NCI-H2171 treated with DMSO at 0.1 percent for 48 hours (cell line): Measurements from ENCODE around the gene LLPH.
"Not testable (repeated sequence)": the region's sequence is repeated elsewhere in the genome, so short reads cannot be mapped to it uniquely, and the experiment has no call there.

Experiments used
- DNase-seq: peaks from one replicate; lab custom pipeline; 2025; lab: John Stamatoyannopoulos, UW

The LLPH gene

DNA sequence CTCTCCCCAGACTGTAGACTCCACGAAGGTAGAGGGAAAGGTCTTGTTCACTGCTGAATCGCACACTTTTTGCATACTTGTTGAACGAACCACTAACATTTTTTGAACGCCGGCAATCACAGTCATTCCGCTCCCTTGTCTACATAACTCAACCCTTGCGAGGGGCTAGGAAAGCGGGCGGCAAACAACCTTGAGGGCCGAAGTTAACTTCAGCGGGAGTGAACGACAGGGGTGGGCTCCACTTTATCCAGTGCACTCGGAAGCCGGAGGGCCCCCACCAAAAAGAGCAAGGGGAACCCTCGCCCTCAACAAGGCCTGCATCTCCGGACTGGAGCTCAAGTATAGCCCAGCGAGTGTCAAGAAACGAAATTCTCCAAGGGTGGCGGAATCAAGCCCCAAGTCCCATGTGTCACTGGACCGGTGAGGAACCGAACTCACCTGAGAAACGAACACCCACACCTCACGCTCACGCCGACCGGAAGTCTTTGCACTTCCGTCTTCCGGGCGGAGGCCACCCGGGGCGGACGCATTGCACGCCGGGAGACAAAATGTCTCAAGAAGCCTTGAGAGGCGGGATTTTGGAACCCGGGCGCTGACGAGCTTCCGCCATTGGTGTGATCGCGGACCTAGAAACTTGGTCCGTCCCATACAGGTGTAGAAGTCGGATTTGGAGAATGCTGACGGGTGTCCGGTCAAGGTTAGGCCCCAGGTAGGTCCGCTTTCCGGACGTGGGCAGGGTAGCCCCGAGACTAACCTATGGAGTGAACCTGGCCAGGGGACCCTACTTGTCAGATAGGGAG lies at the start of gene LLPH:
Gene LLPH, minus strand, starts transcription at position 484 of the 800 bp plus-strand sequence. CDS start 1,644 bp downstream, outside the sequence.
- peak; percentile 86 for DNase-seq

DNA sequence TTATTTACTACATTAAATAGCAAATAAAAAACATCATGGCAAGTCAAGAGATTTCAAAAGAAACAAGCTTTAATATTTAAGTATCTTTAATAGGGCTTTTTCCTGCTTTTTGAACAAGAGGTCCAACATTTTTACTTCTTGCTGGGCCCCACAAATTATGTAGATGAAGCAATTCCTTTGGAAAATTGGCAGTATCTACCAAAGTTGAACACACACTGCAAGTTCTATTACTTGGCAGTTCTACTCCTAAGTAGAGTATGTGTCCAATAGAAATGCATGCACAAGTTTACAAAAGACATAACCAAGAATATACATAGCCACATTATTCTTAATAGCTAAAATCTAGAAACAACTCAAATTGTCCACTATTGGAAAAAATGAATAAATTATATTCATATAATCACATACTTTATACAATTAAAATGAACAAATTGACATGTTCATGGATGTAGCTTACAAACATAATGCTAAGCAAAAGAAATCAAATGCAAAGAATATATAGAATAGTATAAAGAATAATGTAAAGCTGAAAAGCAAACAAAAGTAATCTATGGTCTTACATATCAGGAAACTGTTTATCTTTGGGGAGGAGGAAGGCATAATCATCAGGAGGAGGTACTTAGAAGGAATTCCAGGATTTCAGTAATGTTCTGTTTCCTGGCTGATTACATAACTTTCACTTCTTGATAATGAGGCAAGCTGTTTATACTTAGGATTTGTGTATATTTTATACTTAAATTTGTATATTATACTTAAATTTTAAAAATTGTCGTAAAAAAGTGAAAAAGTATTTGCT lies 45.8 kb upstream of the LLPH start:
- no peak for DNase-seq

GRCh38 chr12:66174391-66175325 lies 44.1 kb upstream of the LLPH start:
- DNase-seq = not testable (repeated sequence)

DNA sequence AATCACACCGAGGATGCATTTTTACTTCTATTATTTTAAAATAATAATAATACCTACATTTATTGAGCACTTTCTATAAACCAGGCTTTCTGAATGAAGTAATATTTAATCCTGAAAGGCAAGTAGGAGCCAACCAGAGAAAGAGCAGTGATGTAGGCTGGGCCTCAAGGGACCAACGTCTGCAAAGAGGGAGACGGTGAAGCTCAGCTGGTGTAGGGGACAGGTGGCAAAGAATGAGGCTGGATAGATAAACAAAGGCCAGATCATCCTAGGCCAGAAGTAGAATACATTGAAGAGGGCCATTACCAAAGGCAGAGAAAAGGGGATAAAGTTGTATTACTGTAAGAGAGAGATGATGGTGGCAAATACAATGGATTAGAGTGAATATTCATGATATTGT lies 40.1 kb upstream of the LLPH start:
- no peak for DNase-seq

- peak; percentile 94 for DNase-seq
Measured at GRCh38 chr12:66169221-66170170, 38.9 kb upstream of the LLPH start, which contains the start of gene TMBIM4. Gene TMBIM4, minus strand, starts transcription at chr12:66169996. Its CDS starts 45 bp downstream, at chr12:66169951.

GRCh38 chr12:66168410-66168809 lies 37.9 kb upstream of the LLPH start:
- no peak for DNase-seq

- no peak for DNase-seq
Measured at GRCh38 chr12:66166561-66166960, 36.0 kb upstream of the LLPH start.

DNA sequence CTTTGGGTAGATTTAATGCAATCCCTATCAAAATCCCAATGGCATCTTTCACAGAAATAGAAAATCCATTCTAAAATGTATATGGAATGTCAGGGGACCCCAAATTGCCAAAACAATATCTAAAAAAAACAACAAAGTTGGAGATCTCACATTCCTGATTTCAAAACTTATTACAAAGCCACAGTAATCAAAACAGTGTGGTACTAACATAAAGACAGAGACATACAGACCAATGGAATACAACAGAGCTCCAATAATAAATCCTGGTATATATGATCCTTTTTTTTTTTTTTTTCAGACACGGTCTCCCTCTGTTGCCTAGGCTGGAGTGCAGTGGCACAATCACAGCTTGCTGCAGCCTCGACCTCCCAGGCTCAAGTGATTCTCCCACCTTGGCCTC lies 34.6 kb upstream of the LLPH start:
- DNase-seq = no peak

- no peak for DNase-seq
Measured at GRCh38 chr12:66164349-66164821, 33.8 kb upstream of the LLPH start.

- no peak for DNase-seq
Measured at GRCh38 chr12:66163289-66163688, 32.7 kb upstream of the LLPH start.

DNA sequence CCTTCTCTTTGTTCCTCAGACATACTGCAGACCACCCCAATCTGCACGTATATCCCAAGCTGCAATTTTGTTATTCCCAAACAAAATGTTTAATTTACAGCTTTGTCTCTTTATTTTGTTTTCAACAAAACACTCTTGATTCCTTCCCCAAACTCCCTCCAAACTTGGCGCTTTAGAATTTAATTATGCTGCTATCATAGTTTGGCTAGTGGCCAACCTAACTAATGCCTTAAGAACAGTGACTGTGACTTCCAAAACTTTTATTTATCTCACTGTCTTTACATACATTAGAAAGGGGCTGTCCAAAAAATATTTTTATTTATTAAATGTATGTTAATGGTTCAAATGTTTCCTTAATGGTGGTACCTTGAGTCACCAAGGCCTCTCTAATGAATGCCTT lies 32.2 kb upstream of the LLPH start:
- no peak for DNase-seq

- no peak for DNase-seq
Measured at GRCh38 chr12:66160704-66161103, 30.2 kb upstream of the LLPH start.

DNA sequence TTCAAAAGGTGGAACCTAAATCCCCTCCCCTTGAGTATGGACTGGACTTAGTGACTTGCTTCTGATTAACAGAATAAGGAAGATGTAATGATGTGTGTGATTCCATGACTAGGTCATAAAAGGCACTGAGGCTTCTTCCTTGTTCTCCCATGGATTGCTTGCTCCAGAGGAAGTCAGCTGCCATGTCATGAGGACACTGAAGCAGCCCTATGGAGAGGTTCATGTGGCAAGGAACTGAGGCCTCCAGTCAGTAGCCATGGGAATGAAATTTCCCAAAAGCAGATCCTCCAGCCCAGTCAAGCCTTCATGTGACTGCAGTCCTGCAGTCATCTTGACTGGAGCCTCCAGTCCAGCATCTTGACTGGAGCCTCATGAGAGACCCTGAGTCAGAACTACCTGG lies 28.6 kb upstream of the LLPH start:
- no peak for DNase-seq

- no peak for DNase-seq
Measured at GRCh38 chr12:66156654-66157053, 26.1 kb upstream of the LLPH start.

- DNase-seq = no peak
Measured at GRCh38 chr12:66154776-66155175, 24.2 kb upstream of the LLPH start.

- no peak for DNase-seq
Measured at GRCh38 chr12:66152732-66153131, 22.2 kb upstream of the LLPH start.

DNA sequence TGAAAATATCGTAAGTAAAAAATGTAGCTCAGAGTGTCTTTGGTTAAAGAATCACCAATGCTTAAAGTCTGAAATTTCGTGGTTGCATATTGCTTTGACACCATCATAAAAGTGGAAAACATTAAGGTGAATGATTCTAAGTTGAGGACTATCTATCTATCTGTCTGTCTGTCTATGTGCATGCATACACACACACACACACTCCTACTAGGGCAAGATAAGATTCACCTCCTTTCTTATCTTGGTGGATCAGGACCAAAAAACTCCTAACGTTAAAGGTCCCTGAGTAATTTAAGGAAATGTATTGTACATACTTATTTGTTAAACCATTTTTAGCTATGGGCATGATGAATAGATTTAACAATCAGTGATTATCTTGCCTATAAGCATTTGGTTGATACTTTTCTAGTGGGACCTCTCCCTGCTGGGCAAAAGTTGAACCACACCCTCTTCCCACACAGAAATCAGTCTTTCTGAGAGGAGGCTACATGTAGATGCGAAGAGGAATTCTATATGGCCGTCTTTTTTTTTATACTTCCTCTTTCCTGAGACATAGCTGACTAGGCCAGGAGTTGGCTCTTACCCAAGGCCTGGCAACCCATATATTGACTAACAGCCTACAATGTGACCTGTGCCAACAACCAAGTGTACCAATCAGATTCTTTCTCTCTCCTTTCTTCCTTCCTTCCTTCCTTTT lies 19.3 kb upstream of the LLPH start:
- no peak for DNase-seq

- peak; percentile 39 for DNase-seq
Measured at GRCh38 chr12:66144791-66145754, 14.5 kb upstream of the LLPH start.

DNA sequence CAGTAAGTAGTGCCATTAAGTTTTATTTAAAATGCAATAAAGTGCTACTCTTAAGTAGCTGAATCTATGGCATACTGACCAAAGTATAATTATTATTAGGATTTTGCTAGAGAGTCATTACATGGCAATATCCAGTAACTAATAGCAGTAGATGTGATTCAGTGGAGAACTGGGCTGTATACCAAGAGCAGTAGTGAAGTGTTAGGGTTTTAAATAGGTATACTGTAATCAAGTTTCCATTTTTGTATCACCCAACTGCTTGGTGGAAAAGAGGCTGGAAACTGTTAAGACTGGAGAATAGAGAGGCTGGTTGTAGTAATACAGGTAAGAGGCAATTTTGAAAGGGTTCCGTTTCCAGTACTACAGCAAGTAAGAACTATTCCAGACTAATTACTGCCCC lies 13.3 kb upstream of the LLPH start:
- DNase-seq = no peak
